ENCODE data around the gene ZNF182.

DNA sequence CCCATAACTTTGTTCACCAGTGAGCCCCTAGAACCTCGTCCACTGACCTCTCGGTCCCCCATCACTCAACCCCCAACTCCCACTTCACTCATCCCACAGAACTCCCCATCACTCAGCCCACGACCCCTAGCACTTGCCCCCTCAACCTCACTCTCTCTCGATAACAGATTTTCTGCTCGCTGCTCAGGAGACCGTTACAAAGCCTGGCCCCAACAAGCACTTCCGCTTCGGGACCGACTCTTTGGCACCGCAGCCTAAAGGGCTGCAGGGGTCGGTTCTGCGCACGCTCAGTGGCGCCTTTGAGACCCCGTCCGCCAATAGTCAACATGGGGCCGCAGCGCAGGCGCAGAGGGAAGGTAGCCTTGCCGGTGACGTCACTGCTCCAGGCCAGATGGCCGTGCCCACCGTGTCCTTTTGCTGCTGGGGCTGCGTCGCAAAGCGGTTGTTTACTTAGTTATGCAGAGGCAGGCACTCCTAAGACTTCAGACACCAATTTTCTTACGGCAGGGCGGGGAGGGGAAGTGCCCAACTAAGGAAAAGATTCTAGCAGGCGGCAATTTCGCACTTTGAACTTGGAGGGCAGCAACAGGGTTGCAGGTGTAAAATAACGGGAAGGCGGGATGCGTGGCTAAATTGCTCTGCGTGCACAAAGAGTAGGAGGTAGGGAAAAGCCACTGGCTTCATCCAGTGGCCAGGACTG is at the start of gene ZNF182:
- TF ChIP-seq CTCF (IDR thresholded peaks at IDR 0.05): peak in 1 of 6 experiments; percentile 9
- TF ChIP-seq POLR2A (IDR thresholded peaks at IDR 0.05): peak in 2 of 4 donors; percentile 21 to 63

All from esophagus squamous epithelium (tissue), 4 donors.